ENCODE data around the gene XPNPEP2.

- TF ChIP-seq CTCF (conservative IDR thresholded peaks at IDR 0.05; ENCODE audit: low read depth, low read length) (no peak), EZH2 (IDR thresholded peaks at IDR 0.05; ENCODE audit: low read length, unreplicated experiment) (no peak)
Observed at GRCh38 chrX:129788527-129788926, 49.7 kb downstream of the XPNPEP2 start.
